Measurements from ENCODE around the gene DUSP22.

The DUSP22 gene

GRCh38 chr6:357791-358341, 65.6 kb downstream of the DUSP22 start:
- no peak overlapping the region for H3K18ac ChIP-seq (ENCODE audit: low read depth in 1 of 2, low read length in 2 of 2)
- H3K4me2 ChIP-seq (ENCODE audit: low read length, poor library complexity, severe bottlenecking): no peak overlapping the region
- no peak overlapping the region for H3K23ac ChIP-seq (ENCODE audit: low read length in 2 of 2)
- H2AFZ ChIP-seq (ENCODE audit: low read depth, low read length): no peak overlapping the region
- no peak overlapping the region for H2AK5ac ChIP-seq (ENCODE audit: low read length, severe bottlenecking)
- no peaks in the 10 kb centered on the region for H3K79me1 ChIP-seq (replicated peaks; ENCODE audit: low read length, poor library complexity, severe bottlenecking)
- 84% methylated on average over 13 of the region's 13 CpGs for WGBS
- H3K14ac ChIP-seq (ENCODE audit: low read length in 2 of 2): no peak overlapping the region
- H2BK15ac ChIP-seq (ENCODE audit: low read depth, poor library complexity, severe bottlenecking): no peak overlapping the region
- H2BK120ac ChIP-seq (ENCODE audit: low read depth, low read length): no peak overlapping the region
- H3K4me3 ChIP-seq (ENCODE audit: insufficient read depth in 1 of 2, low read depth in 1 of 2, low read length in 2 of 2): no peak overlapping the region
- H3K36me3 ChIP-seq (ENCODE audit: control insufficient read depth in 1 of 2, insufficient read depth in 2 of 2, low read depth in 1 of 2, low read length in 2 of 2): peaks cover 0 to 6% of the 10 kb centered on the region in 2 experiments
- no peaks in the 10 kb centered on the region for H3K27me3 ChIP-seq (ENCODE audit: control insufficient read depth in 1 of 2, insufficient read depth in 1 of 2, low read length in 2 of 2)
- no peak overlapping the region for H3K9ac ChIP-seq (ENCODE audit: low read length)
- no peak overlapping the region for H3K4ac ChIP-seq (ENCODE audit: low read depth in 1 of 2, low read length in 2 of 2)
- no peak overlapping the region for H3K27ac ChIP-seq (ENCODE audit: low read length, poor library complexity, severe bottlenecking)
- DNase-seq: no peak
- H3K9me3 ChIP-seq (ENCODE audit: control insufficient read depth, low read length): peaks cover 4% of the 10 kb centered on the region
- H2BK12ac ChIP-seq (ENCODE audit: low read length in 2 of 2): no peak overlapping the region
- peaks cover 3% of the 10 kb centered on the region for H3K4me1 ChIP-seq (ENCODE audit: control insufficient read depth, insufficient read depth, low read depth, low read length)
- no peak overlapping the region for H4K91ac ChIP-seq (ENCODE audit: low read length)
- no peak overlapping the region for H2BK5ac ChIP-seq (ENCODE audit: low read depth, low read length, poor library complexity, severe bottlenecking)
- no peak overlapping the region for H4K8ac ChIP-seq (ENCODE audit: low read length)

- no peak overlapping the region for H2BK12ac ChIP-seq (ENCODE audit: low read length in 2 of 2)
- H2BK5ac ChIP-seq (ENCODE audit: low read depth, low read length, poor library complexity, severe bottlenecking): no peak overlapping the region
- H4K91ac ChIP-seq (ENCODE audit: low read length): no peak overlapping the region
- DNase-seq: no peak
- no peak overlapping the region for H3K4me2 ChIP-seq (ENCODE audit: low read length, poor library complexity, severe bottlenecking)
- H3K27me3 ChIP-seq (ENCODE audit: control insufficient read depth in 1 of 2, insufficient read depth in 1 of 2, low read length in 2 of 2): no peaks in the 10 kb centered on the region
- no peak overlapping the region for H3K14ac ChIP-seq (ENCODE audit: low read length in 2 of 2)
- H3K79me1 ChIP-seq (replicated peaks; ENCODE audit: low read length, poor library complexity, severe bottlenecking): no peaks in the 10 kb centered on the region
- H3K4me1 ChIP-seq (ENCODE audit: control insufficient read depth, insufficient read depth, low read depth, low read length): no peaks in the 10 kb centered on the region
- no peak overlapping the region for H4K8ac ChIP-seq (ENCODE audit: low read length)
- H3K23ac ChIP-seq (ENCODE audit: low read length in 2 of 2): no peak overlapping the region
- peaks cover 4% of the 10 kb centered on the region for H3K9me3 ChIP-seq (ENCODE audit: control insufficient read depth, low read length)
- WGBS: 92% methylated on average over 4 of the region's 4 CpGs
- no peak overlapping the region for H2BK15ac ChIP-seq (ENCODE audit: low read depth, poor library complexity, severe bottlenecking)
- no peak overlapping the region for H2AK5ac ChIP-seq (ENCODE audit: low read length, severe bottlenecking)
- no peak overlapping the region for H2BK120ac ChIP-seq (ENCODE audit: low read depth, low read length)
- H3K9ac ChIP-seq (ENCODE audit: low read length): no peak overlapping the region
- no peak overlapping the region for H3K4me3 ChIP-seq (ENCODE audit: insufficient read depth in 1 of 2, low read depth in 1 of 2, low read length in 2 of 2)
- peaks cover 0 to 6% of the 10 kb centered on the region in 2 experiments for H3K36me3 ChIP-seq (ENCODE audit: control insufficient read depth in 1 of 2, insufficient read depth in 2 of 2, low read depth in 1 of 2, low read length in 2 of 2)
- H3K4ac ChIP-seq (ENCODE audit: low read depth in 1 of 2, low read length in 2 of 2): no peak overlapping the region
- no peak overlapping the region for H3K18ac ChIP-seq (ENCODE audit: low read depth in 1 of 2, low read length in 2 of 2)
- H2AFZ ChIP-seq (ENCODE audit: low read depth, low read length): no peak overlapping the region
- no peak overlapping the region for H3K27ac ChIP-seq (ENCODE audit: low read length, poor library complexity, severe bottlenecking)
Observed at GRCh38 chr6:358432-358831, 66.1 kb downstream of the DUSP22 start.

- H3K9me3 ChIP-seq (ENCODE audit: control insufficient read depth, low read length): peaks cover 6% of the 10 kb centered on the region
- H3K36me3 ChIP-seq (ENCODE audit: control insufficient read depth in 1 of 2, insufficient read depth in 2 of 2, low read depth in 1 of 2, low read length in 2 of 2): peaks cover 0 to 6% of the 10 kb centered on the region in 2 experiments
- no peak overlapping the region for H2AFZ ChIP-seq (ENCODE audit: low read depth, low read length)
- H3K14ac ChIP-seq (ENCODE audit: low read length in 2 of 2): no peak overlapping the region
- no peaks in the 10 kb centered on the region for H3K79me1 ChIP-seq (replicated peaks; ENCODE audit: low read length, poor library complexity, severe bottlenecking)
- no peak overlapping the region for H3K9ac ChIP-seq (ENCODE audit: low read length)
- no peak overlapping the region for H4K91ac ChIP-seq (ENCODE audit: low read length)
- H2BK120ac ChIP-seq (ENCODE audit: low read depth, low read length): no peak overlapping the region
- no peak overlapping the region for H2BK12ac ChIP-seq (ENCODE audit: low read length in 2 of 2)
- no peak overlapping the region for H3K4me3 ChIP-seq (ENCODE audit: insufficient read depth in 1 of 2, low read depth in 1 of 2, low read length in 2 of 2)
- no peak overlapping the region for H2AK5ac ChIP-seq (ENCODE audit: low read length, severe bottlenecking)
- no peak overlapping the region for H3K4ac ChIP-seq (ENCODE audit: low read depth in 1 of 2, low read length in 2 of 2)
- no peak overlapping the region for H4K8ac ChIP-seq (ENCODE audit: low read length)
- H3K27me3 ChIP-seq (ENCODE audit: control insufficient read depth in 1 of 2, insufficient read depth in 1 of 2, low read length in 2 of 2): no peaks in the 10 kb centered on the region
- H3K23ac ChIP-seq (ENCODE audit: low read length in 2 of 2): no peak overlapping the region
- no peak overlapping the region for H3K18ac ChIP-seq (ENCODE audit: low read depth in 1 of 2, low read length in 2 of 2)
- no peak overlapping the region for H3K4me2 ChIP-seq (ENCODE audit: low read length, poor library complexity, severe bottlenecking)
- DNase-seq: no peak
- 85% methylated on average over 8 of the region's 8 CpGs for WGBS
- H3K4me1 ChIP-seq (ENCODE audit: control insufficient read depth, insufficient read depth, low read depth, low read length): no peaks in the 10 kb centered on the region
- H2BK5ac ChIP-seq (ENCODE audit: low read depth, low read length, poor library complexity, severe bottlenecking): no peak overlapping the region
- no peak overlapping the region for H2BK15ac ChIP-seq (ENCODE audit: low read depth, poor library complexity, severe bottlenecking)
- no peak overlapping the region for H3K27ac ChIP-seq (ENCODE audit: low read length, poor library complexity, severe bottlenecking)
Observed at GRCh38 chr6:358847-359246, 66.6 kb downstream of the DUSP22 start.

GRCh38 chr6:359261-360035, 67.2 kb downstream of the DUSP22 start:
- WGBS: 80% methylated on average over 20 of the region's 20 CpGs
- no peak overlapping the region for H2BK5ac ChIP-seq (ENCODE audit: low read depth, low read length, poor library complexity, severe bottlenecking)

More at GRCh38 chr6:359261-360035, 67.2 kb downstream of the DUSP22 start:
- Histone ChIP-seq H2BK15ac (ENCODE audit: low read depth, poor library complexity, severe bottlenecking) (no peak overlapping the region), H3K27me3 (ENCODE audit: control insufficient read depth in 1 of 2, insufficient read depth in 1 of 2, low read length in 2 of 2) (peaks cover 0 to 3% of the 10 kb centered on the region in 2 experiments), H2BK120ac (ENCODE audit: low read depth, low read length) (no peak overlapping the region), H3K36me3 (ENCODE audit: control insufficient read depth in 1 of 2, insufficient read depth in 2 of 2, low read depth in 1 of 2, low read length in 2 of 2) (peaks cover 0 to 6% of the 10 kb centered on the region in 2 experiments), H3K4me2 (ENCODE audit: low read length, poor library complexity, severe bottlenecking) (no peak overlapping the region), H3K14ac (ENCODE audit: low read length in 2 of 2) (no peak overlapping the region), H3K79me1 (replicated peaks; ENCODE audit: low read length, poor library complexity, severe bottlenecking) (no peaks in the 10 kb centered on the region), H3K9me3 (ENCODE audit: control insufficient read depth, low read length) (peaks cover 8% of the 10 kb centered on the region), H4K8ac (ENCODE audit: low read length) (no peak overlapping the region), H3K4ac (ENCODE audit: low read depth in 1 of 2, low read length in 2 of 2) (no peak overlapping the region), H2BK12ac (ENCODE audit: low read length in 2 of 2) (no peak overlapping the region), H3K4me1 (ENCODE audit: control insufficient read depth, insufficient read depth, low read depth, low read length) (no peaks in the 10 kb centered on the region), H3K18ac (ENCODE audit: low read depth in 1 of 2, low read length in 2 of 2) (no peak overlapping the region), H2AK5ac (ENCODE audit: low read length, severe bottlenecking) (no peak overlapping the region), H3K27ac (ENCODE audit: low read length, poor library complexity, severe bottlenecking) (no peak overlapping the region), H3K9ac (ENCODE audit: low read length) (no peak overlapping the region), H3K4me3 (ENCODE audit: insufficient read depth in 1 of 2, low read depth in 1 of 2, low read length in 2 of 2) (no peak overlapping the region), H2AFZ (ENCODE audit: low read depth, low read length) (no peak overlapping the region), H4K91ac (ENCODE audit: low read length) (no peak overlapping the region), H3K23ac (ENCODE audit: low read length in 2 of 2) (no peak overlapping the region)
- DNase-seq: no peak
